ENCODE measurements around the gene TFCP2L1.

TFCP2L1 gene

DNA sequence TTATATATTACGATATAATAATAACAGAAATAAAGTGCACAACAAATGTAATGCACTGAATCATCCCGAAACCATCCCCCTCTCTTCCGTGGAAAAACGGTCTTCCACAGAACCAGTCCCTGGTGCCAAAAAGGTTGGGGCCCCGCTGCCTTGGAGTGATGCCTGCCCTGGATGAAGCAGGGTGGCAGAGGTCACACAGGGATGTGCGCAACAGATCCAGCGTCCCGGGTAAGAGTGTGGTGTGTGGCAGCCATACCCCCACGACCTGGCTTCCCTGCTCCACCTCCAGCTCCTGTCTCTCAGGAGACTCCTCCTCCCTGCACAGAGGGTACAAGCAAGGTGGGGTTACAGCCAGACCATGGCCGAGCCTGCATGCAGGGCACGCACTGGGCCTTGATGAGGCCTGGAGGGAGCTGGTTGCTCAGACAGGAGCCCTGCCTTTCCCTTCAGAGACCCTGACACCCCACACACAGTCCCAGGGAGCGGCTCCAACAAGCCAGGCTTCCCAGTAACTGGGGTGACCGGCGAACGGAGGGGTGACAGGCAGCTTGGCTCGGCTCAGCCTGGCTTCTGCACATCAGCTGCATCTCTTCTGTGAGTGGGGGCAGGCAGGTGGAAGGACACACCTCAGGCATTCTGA is 41.1 kb downstream of the TFCP2L1 start:
- TF ChIP-seq, protein P1, sequence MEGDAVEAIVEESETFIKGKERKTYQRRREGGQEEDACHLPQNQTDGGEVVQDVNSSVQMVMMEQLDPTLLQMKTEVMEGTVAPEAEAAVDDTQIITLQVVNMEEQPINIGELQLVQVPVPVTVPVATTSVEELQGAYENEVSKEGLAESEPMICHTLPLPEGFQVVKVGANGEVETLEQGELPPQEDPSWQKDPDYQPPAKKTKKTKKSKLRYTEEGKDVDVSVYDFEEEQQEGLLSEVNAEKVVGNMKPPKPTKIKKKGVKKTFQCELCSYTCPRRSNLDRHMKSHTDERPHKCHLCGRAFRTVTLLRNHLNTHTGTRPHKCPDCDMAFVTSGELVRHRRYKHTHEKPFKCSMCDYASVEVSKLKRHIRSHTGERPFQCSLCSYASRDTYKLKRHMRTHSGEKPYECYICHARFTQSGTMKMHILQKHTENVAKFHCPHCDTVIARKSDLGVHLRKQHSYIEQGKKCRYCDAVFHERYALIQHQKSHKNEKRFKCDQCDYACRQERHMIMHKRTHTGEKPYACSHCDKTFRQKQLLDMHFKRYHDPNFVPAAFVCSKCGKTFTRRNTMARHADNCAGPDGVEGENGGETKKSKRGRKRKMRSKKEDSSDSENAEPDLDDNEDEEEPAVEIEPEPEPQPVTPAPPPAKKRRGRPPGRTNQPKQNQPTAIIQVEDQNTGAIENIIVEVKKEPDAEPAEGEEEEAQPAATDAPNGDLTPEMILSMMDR (IDR thresholded peaks at IDR 0.05; ENCODE audit: low read depth, low read length) = no peak
- DNase-seq (ENCODE audit: low read depth in 2 of 2) = no peak
- H3K4me3 ChIP-seq (replicated peaks in 1 of 2; ENCODE audit: low read depth in 2 of 2, low read length in 2 of 2) = no peak overlapping the region

DNA sequence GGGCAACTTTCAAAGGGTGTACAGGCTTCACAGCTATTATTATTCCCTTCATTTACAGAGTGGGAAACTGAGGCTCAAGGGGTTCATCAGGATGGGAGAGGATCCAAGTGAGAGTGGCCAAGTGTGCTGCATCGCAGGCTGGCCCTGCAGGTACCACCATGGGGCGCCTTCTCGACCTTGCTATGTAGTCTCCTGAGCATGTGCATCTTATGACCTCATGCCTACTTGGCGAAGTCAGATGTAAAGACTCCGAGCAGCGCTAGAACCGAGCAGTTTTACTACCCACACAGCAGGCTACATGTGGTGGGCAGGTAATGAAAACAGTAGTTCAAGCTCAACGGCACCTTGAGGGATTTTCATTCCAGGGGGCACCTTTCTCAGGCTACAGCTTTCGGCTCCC is 42.0 kb downstream of the TFCP2L1 start:
- TF ChIP-seq, protein P1 (IDR thresholded peaks at IDR 0.05; ENCODE audit: low read depth, low read length) = no peak
- no peak for DNase-seq (ENCODE audit: low read depth in 2 of 2)
- H3K4me3 ChIP-seq (replicated peaks in 1 of 2; ENCODE audit: low read depth in 2 of 2, low read length in 2 of 2) = no peak overlapping the region

DNA sequence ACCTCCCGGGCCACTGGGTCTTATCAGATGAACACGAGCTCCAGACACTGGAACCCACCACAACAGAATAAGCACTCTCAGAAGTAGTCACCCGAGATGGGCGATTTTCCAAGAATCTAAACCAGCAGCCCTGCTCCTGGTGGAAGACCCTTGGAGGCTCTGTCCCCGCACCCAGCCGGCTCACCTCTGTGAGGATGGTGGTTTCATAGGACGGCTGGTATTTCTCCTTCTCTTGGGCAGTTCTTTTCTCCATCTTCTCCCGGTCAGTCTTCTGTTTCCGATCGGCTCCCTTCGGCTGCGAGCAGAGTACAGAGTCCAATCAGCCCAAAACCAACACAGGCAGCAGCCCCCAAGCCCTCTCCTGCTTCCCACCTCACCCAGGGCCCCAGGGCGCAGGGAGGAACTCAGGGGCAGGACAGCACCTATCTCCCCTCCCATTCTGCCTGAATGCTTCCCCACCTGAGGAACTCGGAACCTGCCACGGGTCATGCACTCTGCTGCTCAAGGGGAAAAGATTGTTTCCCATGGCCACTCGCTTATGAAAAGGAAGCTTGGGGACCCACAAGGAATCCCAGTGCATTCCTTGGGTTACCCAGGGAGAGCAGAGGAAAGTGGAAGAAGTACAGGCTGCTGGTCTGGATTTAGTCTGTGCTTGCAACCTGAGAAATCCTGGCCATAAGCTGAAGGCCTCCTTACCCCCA is 42.7 kb downstream of the TFCP2L1 start:
- H3K4me3 ChIP-seq (replicated peaks in 1 of 2; ENCODE audit: low read depth in 2 of 2, low read length in 2 of 2) = no peak overlapping the region
- TF ChIP-seq, protein P1 (IDR thresholded peaks at IDR 0.05; ENCODE audit: low read depth, low read length) = no peak
- DNase-seq (ENCODE audit: low read depth in 2 of 2) = no peak

DNA sequence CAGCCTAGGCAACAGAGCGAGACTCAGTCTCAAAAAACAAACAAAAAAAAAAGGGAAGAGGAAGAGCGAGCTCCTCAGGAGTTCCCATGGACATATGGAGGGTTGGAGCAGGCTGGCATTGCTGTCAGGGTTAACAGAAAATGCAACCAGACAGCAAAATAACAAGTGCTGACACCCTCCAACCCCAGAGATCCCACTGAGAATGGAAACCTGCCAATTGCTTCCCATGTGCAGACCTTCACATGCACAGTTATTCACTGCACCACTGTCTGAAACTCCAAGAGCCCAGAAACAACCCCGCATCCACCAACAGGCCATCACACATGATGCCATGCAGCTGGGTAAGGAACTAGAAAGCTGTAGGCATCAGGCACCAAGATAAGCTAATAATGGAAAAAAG is 43.5 kb downstream of the TFCP2L1 start:
- TF ChIP-seq, protein P1 (IDR thresholded peaks at IDR 0.05; ENCODE audit: low read depth, low read length) = no peak
- H3K4me3 ChIP-seq (replicated peaks in 1 of 2; ENCODE audit: low read depth in 2 of 2, low read length in 2 of 2) = no peak overlapping the region
- no peak for DNase-seq (ENCODE audit: low read depth in 2 of 2)

DNA sequence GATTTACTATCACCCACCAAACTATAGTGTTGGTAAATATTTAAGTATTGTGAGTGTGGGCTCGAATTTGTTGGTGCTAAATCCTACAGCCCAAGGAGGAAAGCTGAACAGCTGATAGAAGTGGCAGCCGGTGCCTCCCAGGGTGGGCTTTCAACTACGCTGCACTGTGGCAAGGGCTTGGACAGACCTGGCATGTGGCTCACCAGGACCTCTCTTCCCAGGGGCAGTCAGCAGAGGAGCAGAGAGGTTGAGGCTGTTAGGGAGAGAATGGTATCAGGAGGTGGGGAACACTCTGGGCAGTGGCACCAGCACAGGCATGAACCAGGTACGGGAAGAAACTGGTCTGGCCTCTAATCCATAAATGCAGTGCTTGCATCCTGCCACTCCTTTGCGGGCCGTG is 44.6 kb downstream of the TFCP2L1 start:
- H3K4me3 ChIP-seq (replicated peaks in 1 of 2; ENCODE audit: low read depth in 2 of 2, low read length in 2 of 2) = no peak overlapping the region
- TF ChIP-seq, protein P1 (IDR thresholded peaks at IDR 0.05; ENCODE audit: low read depth, low read length) = no peak
- DNase-seq (ENCODE audit: low read depth in 2 of 2) = no peak

DNA sequence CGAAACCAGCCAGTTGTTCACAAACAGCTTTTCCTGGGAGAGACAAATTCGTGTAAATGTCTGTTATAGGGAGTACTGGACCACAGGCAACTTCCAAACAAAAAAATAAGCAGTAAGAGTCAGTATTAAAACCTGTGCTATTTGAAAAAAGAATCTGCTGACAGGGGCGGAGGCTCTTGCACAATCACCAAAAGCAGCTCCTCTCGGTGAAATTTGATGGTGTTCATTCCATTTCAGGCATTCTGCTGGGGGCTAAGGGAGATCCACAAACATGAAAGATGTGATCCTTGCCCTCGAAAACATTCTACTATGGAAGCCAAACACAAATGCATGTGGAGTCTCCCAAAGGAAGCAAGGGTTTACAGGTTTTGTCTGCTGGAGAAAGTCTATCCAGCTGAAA is 45.0 kb downstream of the TFCP2L1 start:
- no peak overlapping the region for H3K4me3 ChIP-seq (replicated peaks in 1 of 2; ENCODE audit: low read depth in 2 of 2, low read length in 2 of 2)
- DNase-seq (ENCODE audit: low read depth in 2 of 2) = no peak
- TF ChIP-seq, protein P1 (IDR thresholded peaks at IDR 0.05; ENCODE audit: low read depth, low read length) = no peak
